Measurements from ENCODE around the gene TMEM131L.
"Not testable (repeated sequence)": the region's sequence is repeated elsewhere in the genome, so short reads cannot be mapped to it uniquely, and the experiment has no call there.

TMEM131L gene

GRCh38 chr4:153573881-153574802 is 108.0 kb downstream of the TMEM131L start:
- DNase-seq (ENCODE audit: low read depth, low spot score): peak; percentile 47

- no peak for DNase-seq (ENCODE audit: low read depth, low spot score)
These were observed 110.2 kb downstream of the TMEM131L start for GRCh38 chr4:153576443-153576774.

- DNase-seq (ENCODE audit: low read depth, low spot score): no peak
These were observed 110.9 kb downstream of the TMEM131L start for GRCh38 chr4:153577053-153577452.

GRCh38 chr4:153579410-153579809 is 113.2 kb downstream of the TMEM131L start:
- DNase-seq (ENCODE audit: low read depth, low spot score): no peak

GRCh38 chr4:153579872-153580271 is 113.7 kb downstream of the TMEM131L start:
- DNase-seq (ENCODE audit: low read depth, low spot score): no peak

- DNase-seq (ENCODE audit: low read depth, low spot score): no peak
These were observed 117.0 kb downstream of the TMEM131L start for GRCh38 chr4:153582954-153583702.

- no peak for DNase-seq (ENCODE audit: low read depth, low spot score)
These were observed 118.9 kb downstream of the TMEM131L start for GRCh38 chr4:153585026-153585425.

GRCh38 chr4:153589703-153590595 is 123.8 kb downstream of the TMEM131L start:
- no peak for DNase-seq (ENCODE audit: low read depth, low spot score)

GRCh38 chr4:153591441-153591840 is 125.3 kb downstream of the TMEM131L start:
- no peak for DNase-seq (ENCODE audit: low read depth, low spot score)

GRCh38 chr4:153592064-153592463 is 125.9 kb downstream of the TMEM131L start:
- no peak for DNase-seq (ENCODE audit: low read depth, low spot score)

GRCh38 chr4:153593161-153593560 is 127.0 kb downstream of the TMEM131L start:
- no peak for DNase-seq (ENCODE audit: low read depth, low spot score)

GRCh38 chr4:153594210-153594609 is 128.1 kb downstream of the TMEM131L start:
- DNase-seq (ENCODE audit: low read depth, low spot score): no peak

GRCh38 chr4:153595894-153596601 is 129.9 kb downstream of the TMEM131L start:
- DNase-seq (ENCODE audit: low read depth, low spot score): no peak

- no peak for DNase-seq (ENCODE audit: low read depth, low spot score)
These were observed 136.6 kb downstream of the TMEM131L start for GRCh38 chr4:153602758-153603157.

- no peak for DNase-seq (ENCODE audit: low read depth, low spot score)
These were observed 137.1 kb downstream of the TMEM131L start for GRCh38 chr4:153603258-153603657.

- DNase-seq (ENCODE audit: low read depth, low spot score): peak; percentile 2
These were observed 137.7 kb downstream of the TMEM131L start for GRCh38 chr4:153603835-153604234.

GRCh38 chr4:153609070-153609469 is 142.9 kb downstream of the TMEM131L start:
- not testable (repeated sequence) for DNase-seq (ENCODE audit: low read depth, low spot score)

GRCh38 chr4:153610623-153611376 is 144.6 kb downstream of the TMEM131L start:
- DNase-seq (ENCODE audit: low read depth, low spot score): no peak

GRCh38 chr4:153611679-153612078 is 145.5 kb downstream of the TMEM131L start:
- no peak for DNase-seq (ENCODE audit: low read depth, low spot score)

GRCh38 chr4:153612878-153613277 is 146.7 kb downstream of the TMEM131L start:
- no peak for DNase-seq (ENCODE audit: low read depth, low spot score)

Measured in brain pericyte (primary cell).